ENCODE measurements around the gene SFTPA1.

DNA sequence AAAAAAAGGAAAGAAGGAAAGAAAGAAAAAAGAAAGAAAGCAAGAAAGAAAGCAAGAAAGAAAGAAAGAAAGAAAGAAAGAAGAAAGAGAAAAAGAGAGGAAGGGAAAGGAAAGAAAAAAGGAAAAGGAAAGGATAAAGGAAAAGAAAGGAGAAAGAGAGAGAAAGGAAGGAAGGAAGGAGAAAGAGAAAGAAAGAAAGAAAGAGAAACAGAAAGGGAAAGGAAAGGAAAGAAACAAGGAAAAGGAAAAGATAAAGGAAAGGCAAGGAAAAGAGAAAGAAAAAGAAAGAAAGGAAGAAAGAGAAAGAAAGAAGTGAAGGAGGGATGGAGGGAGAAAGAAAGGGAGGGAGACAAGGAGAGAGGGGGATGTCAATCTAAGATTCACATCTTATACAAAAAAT is 29.7 kb upstream of the SFTPA1 start:
- TF ChIP-seq, protein P1, sequence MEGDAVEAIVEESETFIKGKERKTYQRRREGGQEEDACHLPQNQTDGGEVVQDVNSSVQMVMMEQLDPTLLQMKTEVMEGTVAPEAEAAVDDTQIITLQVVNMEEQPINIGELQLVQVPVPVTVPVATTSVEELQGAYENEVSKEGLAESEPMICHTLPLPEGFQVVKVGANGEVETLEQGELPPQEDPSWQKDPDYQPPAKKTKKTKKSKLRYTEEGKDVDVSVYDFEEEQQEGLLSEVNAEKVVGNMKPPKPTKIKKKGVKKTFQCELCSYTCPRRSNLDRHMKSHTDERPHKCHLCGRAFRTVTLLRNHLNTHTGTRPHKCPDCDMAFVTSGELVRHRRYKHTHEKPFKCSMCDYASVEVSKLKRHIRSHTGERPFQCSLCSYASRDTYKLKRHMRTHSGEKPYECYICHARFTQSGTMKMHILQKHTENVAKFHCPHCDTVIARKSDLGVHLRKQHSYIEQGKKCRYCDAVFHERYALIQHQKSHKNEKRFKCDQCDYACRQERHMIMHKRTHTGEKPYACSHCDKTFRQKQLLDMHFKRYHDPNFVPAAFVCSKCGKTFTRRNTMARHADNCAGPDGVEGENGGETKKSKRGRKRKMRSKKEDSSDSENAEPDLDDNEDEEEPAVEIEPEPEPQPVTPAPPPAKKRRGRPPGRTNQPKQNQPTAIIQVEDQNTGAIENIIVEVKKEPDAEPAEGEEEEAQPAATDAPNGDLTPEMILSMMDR (IDR thresholded peaks at IDR 0.05; ENCODE audit: low read length) = no peak
- TF ChIP-seq EZH2 (optimal IDR thresholded peaks at IDR 0.05; ENCODE audit: low read depth, low read length) (no peak), EZH2phosphoT487 (IDR thresholded peaks at IDR 0.05; ENCODE audit: low read length) (no peak)
